ENCODE results near the gene NLRP6. TPM values are rescaled to one million over a fixed set of nuclear protein-coding genes. Genes with fewer than 3 reads are reported as not detected.

NLRP6 gene
- total RNA-seq, 1 experiment from 2014 or later, result not detected

- no peak overlapping the region for H4K5ac ChIP-seq (ENCODE audit: insufficient read length, low read depth, low read length)
- H3K27me3 ChIP-seq (ENCODE audit: insufficient read depth, low read length), result no peaks in the 10 kb centered on the region
- Mint-ChIP-seq H3K4me1 (peaks cover 23 to 31% of the 10 kb centered on the region in 2 experiments), H3K27ac (no peak overlapping the region), H3K4me3 (no peak overlapping the region), H3K36me3 (ENCODE audit: insufficient read depth in 1 of 3, low read depth in 3 of 3) (peaks cover 19 to 40% (median 23%) of the 10 kb centered on the region in 3 experiments), H3K9me3 (no peaks in the 10 kb centered on the region), H3K27me3 (ENCODE audit: low read depth) (no peaks in the 10 kb centered on the region)
- WGBS (ENCODE audit: extremely low coverage, insufficient read length, low lambda C conversion rate), result no CpG with 5 or more reads among the region's 26 CpGs
- H3K9ac ChIP-seq (ENCODE audit: extremely low read depth, insufficient read length, low read length), result no peak overlapping the region
- no peak overlapping the region for H3K56ac ChIP-seq (ENCODE audit: insufficient read length, low read depth, low read length)
- H3K18ac ChIP-seq (ENCODE audit: insufficient read length, low read depth, low read length), result no peak overlapping the region
- no peak overlapping the region for H2AFZ ChIP-seq (ENCODE audit: low read length)
- no peak overlapping the region for H3K4me2 ChIP-seq (ENCODE audit: insufficient read depth, insufficient read length, low read length)
- H2BK5ac ChIP-seq (ENCODE audit: insufficient read length, low read length), result no peak overlapping the region
- no peak overlapping the region for H3T11ph ChIP-seq (ENCODE audit: low read length)
- no peak for DNase-seq
- no peaks in the 10 kb centered on the region for H4K20me1 ChIP-seq (ENCODE audit: control insufficient read depth, insufficient read depth, insufficient read length)
- H2BK15ac ChIP-seq (ENCODE audit: low read depth, low read length), result no peak overlapping the region
- no peak overlapping the region for H4K91ac ChIP-seq (ENCODE audit: insufficient read length, low read depth, low read length)
- no peaks in the 10 kb centered on the region for H3K23me2 ChIP-seq (ENCODE audit: insufficient read length, low read depth, low read length, poor library complexity, severe bottlenecking)
- no peak overlapping the region for H2BK12ac ChIP-seq (ENCODE audit: insufficient read length, low read depth, low read length)
- H3K79me2 ChIP-seq (ENCODE audit: insufficient read depth, low read length), result no peaks in the 10 kb centered on the region
- no peak overlapping the region for H3K4ac ChIP-seq (ENCODE audit: low read depth, low read length)
- no peak overlapping the region; the same call in 1 of the 2 replicates for H3K14ac ChIP-seq (ENCODE audit: insufficient read depth, low read length)
- no peaks in the 10 kb centered on the region for H3K79me1 ChIP-seq (ENCODE audit: insufficient read depth, low read depth, low read length, poor library complexity, severe bottlenecking)
- H3K27ac ChIP-seq (ENCODE audit: insufficient read length, low read depth, low read length), result no peak overlapping the region
- TF ChIP-seq CTCF (conservative IDR thresholded peaks at IDR 0.05), result no peak
- no peak overlapping the region for H2BK20ac ChIP-seq (ENCODE audit: low read depth, low read length, poor library complexity, severe bottlenecking)
- H3K9me3 ChIP-seq (ENCODE audit: control insufficient read depth, low read depth, low read length), result no peaks in the 10 kb centered on the region
- H3K23ac ChIP-seq (ENCODE audit: insufficient read length, low read depth, low read length), result no peak overlapping the region
- H2BK120ac ChIP-seq (ENCODE audit: low read depth, low read length, poor library complexity, severe bottlenecking), result no peak overlapping the region
- H4K8ac ChIP-seq (replicated peaks; ENCODE audit: insufficient read length, low read depth, low read length), result no peak overlapping the region
- peaks cover 4% of the 10 kb centered on the region; the same call in 1 of the 2 replicates for H3K4me1 ChIP-seq (ENCODE audit: insufficient read depth, low read length)
- H2AK5ac ChIP-seq (ENCODE audit: insufficient read length, low read length), result no peak overlapping the region
Measured at GRCh38 chr11:295351-296170, 17.4 kb downstream of the NLRP6 start.

Data from H9 (cell line).